ENCODE measurements around the gene RDM1.

GRCh38 chr17:35969558-35970380 lies 39.2 kb upstream of the RDM1 start:
- TF ChIP-seq CTCF (IDR thresholded peaks at IDR 0.05) = peak; percentile 64 to 79 (median 76)
- no peak for TF ChIP-seq EP300 (IDR thresholded peaks at IDR 0.05)
- TF ChIP-seq POLR2A (IDR thresholded peaks at IDR 0.05; ENCODE audit: low read depth) = no peak
- TF ChIP-seq POLR2AphosphoS5 (IDR thresholded peaks at IDR 0.05) = no peak
